Caco-2 (cell line): ENCODE results near the gene CLTB. TPM values are rescaled to one million over a fixed set of nuclear protein-coding genes. Genes with fewer than 3 reads are reported as not detected.

ENCODE experiments used
- BruUV-seq: library from RNA; stranded (reverse); fragments of 400-500 nt; replicated peaks from 2 replicates; lab custom pipeline; 2021; lab: Mats Ljungman, UMichigan
- CTCF ChIA-PET: fragments of 300-600 bp; sonication (Branson Sonifier 250); formaldehyde crosslinking; loops from one replicate; lab custom pipeline; 2022; ENCODE audit warnings: antibody characterized with exemption; lab: Charles Lee
- POLR2A ChIA-PET: fragments of 300-600 bp; sonication (Branson Sonifier 250); formaldehyde crosslinking; loops from one replicate; lab custom pipeline; 2022; ENCODE audit warnings: antibody characterized with exemption; lab: Charles Lee
- DNase-seq, 2 experiments: peaks; one replicate each; pipeline versions ENCODE4 v3.0.0 to v3.0.0-alpha.2; 2020 to 2022
- H3K27me3 ChIP-seq: replicated peaks from 2 replicates; pipeline ENCODE4 v1.6.0; 2011; ENCODE audit warnings: low read length; ENCODE audit not compliant: control insufficient read depth, insufficient read depth
- H3K36me3 ChIP-seq: 2 replicates; pipeline ENCODE4 v1.5.1; 2011; ENCODE audit warnings: low read length; ENCODE audit not compliant: control insufficient read depth, insufficient read depth
- H3K4me1 ChIP-seq: fragments of 250-450 bp; sonication (Bioruptor Pico); 2 replicates; pipeline ENCODE4 v1.5.1; 2020; ENCODE audit warnings: mild to moderate bottlenecking
- H3K4me3 ChIP-seq: 2 replicates; pipeline ENCODE4 v1.5.1; 2011; ENCODE audit warnings: low read depth, mild to moderate bottlenecking, control low read depth, low read length
- H3K9me3 ChIP-seq: fragments of 250-450 bp; sonication (Bioruptor Pico); 2 replicates; pipeline ENCODE4 v1.5.1; 2020; ENCODE audit warnings: mild to moderate bottlenecking, moderate library complexity
- H3K27ac Mint-ChIP-seq: one replicate; pipeline ENCODE4 v1.8.0; 2022; ENCODE audit warnings: mixed read lengths; ENCODE audit not compliant: unreplicated experiment
- H3K27me3 Mint-ChIP-seq: one replicate; pipeline ENCODE4 v1.8.0; 2022; ENCODE audit warnings: mixed read lengths; ENCODE audit not compliant: insufficient read depth, unreplicated experiment
- H3K36me3 Mint-ChIP-seq: one replicate; pipeline ENCODE4 v1.8.0; 2022; ENCODE audit warnings: mild to moderate bottlenecking, mixed read lengths; ENCODE audit not compliant: insufficient read depth, unreplicated experiment
- H3K4me1 Mint-ChIP-seq: one replicate; pipeline ENCODE4 v1.8.0; 2022; ENCODE audit warnings: low read depth, mixed read lengths; ENCODE audit not compliant: unreplicated experiment
- H3K4me3 Mint-ChIP-seq: one replicate; pipeline ENCODE4 v1.8.0; 2022; ENCODE audit warnings: mild to moderate bottlenecking, moderate library complexity, mixed read lengths; ENCODE audit not compliant: unreplicated experiment
- H3K9me3 Mint-ChIP-seq: one replicate; pipeline ENCODE4 v1.8.0; 2022; ENCODE audit warnings: mixed read lengths; ENCODE audit not compliant: unreplicated experiment
- CTCF ChIP-seq, 2 experiments: fragments of 200-600 bp in 1 of 2; IDR thresholded peaks; 1 replicate in 1 of 2; 2 replicates in 1 of 2; pipeline versions ENCODE4 v1.5.1 to v1.8.0; 2011 to 2022; ENCODE audit warnings: antibody characterized with exemption in 1 of 2, control low read depth in 1 of 2, inconsistent platforms in 1 of 2, low read depth in 1 of 2, low read length in 1 of 2, mild to moderate bottlenecking in 1 of 2, moderate library complexity in 1 of 2; ENCODE audit not compliant: insufficient read depth in 1 of 2, severe bottlenecking in 1 of 2, unreplicated experiment in 1 of 2
- intact Hi-C: fragments of 100-400 bp; cut with micrococcal nuclease; formaldehyde crosslinking; loops from one replicate; pipeline ENCODE4 v1.10.0; 2022; ENCODE audit not compliant: unreplicated experiment
- total RNA-seq: library from RNA; stranded (reverse); gene quantifications from 2 replicates; pipeline ENCODE4 v1.2.3, GENCODE V29; 2022

The CLTB gene
- total RNA-seq, 1 experiment from 2014 or later: 78.9 TPM

DNA sequence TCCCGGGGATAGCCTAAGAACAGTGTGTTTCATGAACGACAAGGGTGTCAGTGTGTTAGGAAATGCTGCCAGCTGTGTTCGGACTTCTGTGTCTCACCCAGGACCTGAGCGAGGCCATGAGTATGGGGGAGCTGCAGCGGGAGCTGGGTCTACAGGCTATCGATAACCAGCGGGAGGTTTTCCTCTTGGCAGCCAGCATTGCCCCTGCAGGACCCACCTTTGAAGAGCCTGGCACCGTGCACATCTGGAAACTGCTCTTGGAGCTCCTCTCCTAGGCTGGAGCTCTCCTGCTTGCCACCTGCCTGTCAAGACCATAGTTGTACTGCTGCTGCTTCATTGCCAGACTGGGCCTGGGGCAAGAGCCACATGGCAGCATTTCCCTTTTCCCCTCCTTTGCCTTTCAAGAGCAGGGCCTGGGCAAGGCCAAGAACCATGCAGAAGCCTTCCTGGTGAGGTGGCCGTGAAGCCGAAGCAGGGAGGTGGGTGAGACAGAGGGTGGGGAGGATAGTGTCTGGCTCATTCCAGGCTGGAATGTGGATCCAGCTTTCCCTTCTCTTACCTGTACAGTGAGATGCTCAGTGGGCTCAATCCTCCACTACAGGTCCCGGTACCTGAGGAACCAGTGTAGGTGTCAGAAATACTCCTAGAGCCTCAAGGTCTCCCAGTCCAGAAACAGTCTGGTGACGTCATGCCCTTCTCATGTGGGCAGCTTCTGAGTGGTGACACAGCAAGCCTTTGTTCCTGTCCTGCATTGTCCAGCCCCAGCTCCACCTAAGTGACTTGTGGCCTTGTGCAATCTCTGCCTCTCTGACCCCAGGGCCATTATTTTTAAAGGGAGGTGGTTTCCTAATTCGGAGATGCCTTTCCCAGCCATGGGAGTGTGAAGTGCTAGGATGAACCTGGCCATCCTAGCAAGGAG lies 44.5 kb downstream of the CLTB start:
- Mint-ChIP-seq H3K9me3 (no peaks in the 10 kb centered on the region), H3K36me3 (peaks cover 5% of the 10 kb centered on the region), H3K4me3 (no peak overlapping the region), H3K4me1 (no peaks in the 10 kb centered on the region), H3K27me3 (no peaks in the 10 kb centered on the region), H3K27ac (peak overlapping the region; percentile 35)
- CTCF ChIA-PET: no interaction called here
- no peaks in the 10 kb centered on the region for H3K4me1 ChIP-seq
- no peaks in the 10 kb centered on the region for H3K36me3 ChIP-seq
- no peak for TF ChIP-seq CTCF (IDR thresholded peaks at IDR 0.05; ENCODE audit: insufficient read depth in 1 of 2, low read depth in 1 of 2, low read length in 1 of 2, severe bottlenecking in 1 of 2, unreplicated experiment in 1 of 2)
- intact Hi-C loops: no loop called here
- POLR2A ChIA-PET: no interaction called here
- DNase-seq: no peak
- no peaks in the 10 kb centered on the region for H3K27me3 ChIP-seq
- H3K9me3 ChIP-seq: no peaks in the 10 kb centered on the region
- H3K4me3 ChIP-seq: no peak overlapping the region
- BruUV-seq: no TSS peak

DNA sequence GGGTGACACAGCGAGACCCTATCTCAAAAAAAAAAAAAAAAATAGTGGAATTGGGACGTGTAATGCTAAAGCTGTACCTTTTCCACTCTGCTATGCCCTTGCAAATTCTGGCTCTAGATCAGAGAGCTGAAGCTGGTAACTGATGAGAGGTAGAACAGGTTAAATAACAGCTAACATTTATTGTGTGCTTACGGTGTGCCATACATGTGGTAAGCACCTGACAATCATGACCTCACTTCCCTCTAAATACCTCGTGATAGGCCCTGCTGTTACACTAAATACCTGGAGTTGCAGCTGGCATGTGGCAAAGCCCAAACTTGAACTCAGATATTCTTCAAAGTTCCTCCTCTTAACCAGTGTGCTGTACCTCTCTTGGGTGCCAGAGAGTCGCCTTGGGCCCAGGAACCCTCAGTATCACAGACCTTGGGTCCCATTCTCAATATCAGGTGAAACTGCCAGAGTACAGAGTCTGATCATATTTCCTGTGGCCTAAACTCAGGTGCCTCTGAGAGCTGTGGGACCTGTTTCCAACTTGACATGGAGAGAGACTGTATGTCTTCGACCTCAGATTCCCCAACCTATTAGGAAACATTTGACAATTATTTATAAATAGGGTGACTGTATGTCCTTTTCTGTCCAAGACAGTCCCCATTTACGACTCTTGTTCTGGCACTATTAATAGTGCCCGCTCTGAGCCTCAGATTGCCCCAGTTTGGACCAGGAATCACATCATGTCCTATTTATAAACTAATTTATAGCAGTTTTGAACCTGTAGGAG lies 46.2 kb downstream of the CLTB start:
- Mint-ChIP-seq H3K9me3 (no peaks in the 10 kb centered on the region), H3K27ac (no peak overlapping the region), H3K4me3 (no peak overlapping the region), H3K36me3 (peaks cover 5% of the 10 kb centered on the region), H3K4me1 (no peaks in the 10 kb centered on the region), H3K27me3 (no peaks in the 10 kb centered on the region)
- Histone ChIP-seq H3K9me3 (no peaks in the 10 kb centered on the region), H3K4me3 (no peak overlapping the region), H3K36me3 (no peaks in the 10 kb centered on the region), H3K27me3 (no peaks in the 10 kb centered on the region), H3K4me1 (no peaks in the 10 kb centered on the region; the same call in 1 of the 2 replicates)
- DNase-seq: no peak
- BruUV-seq: no TSS peak
- TF ChIP-seq CTCF (IDR thresholded peaks at IDR 0.05; ENCODE audit: insufficient read depth in 1 of 2, low read depth in 1 of 2, low read length in 1 of 2, severe bottlenecking in 1 of 2, unreplicated experiment in 1 of 2): no peak
- CTCF ChIA-PET: interaction anchor here (0.6 kb wide), 1 partner anchor 173 kb away, joined by 3 read pairs; no protein-coding TSS in a partner anchor
- POLR2A ChIA-PET: no interaction called here
- intact Hi-C loops: no loop called here

- ChIA-PET POLR2A (no interaction called here), CTCF (interaction anchor here (0.6 kb wide), 2 partner anchors 38 to 639 kb away, joined by 3 to 13 read pairs; no protein-coding TSS in a partner anchor)
- no peak for DNase-seq
- intact Hi-C loops: no loop called here
- no peak overlapping the region for H3K4me3 ChIP-seq
- Mint-ChIP-seq H3K27me3 (no peaks in the 10 kb centered on the region), H3K9me3 (no peaks in the 10 kb centered on the region), H3K36me3 (peaks cover 5% of the 10 kb centered on the region), H3K4me3 (no peak overlapping the region), H3K4me1 (no peaks in the 10 kb centered on the region), H3K27ac (no peak overlapping the region)
- no peaks in the 10 kb centered on the region for H3K9me3 ChIP-seq
- TF ChIP-seq CTCF (IDR thresholded peaks at IDR 0.05; ENCODE audit: insufficient read depth in 1 of 2, low read depth in 1 of 2, low read length in 1 of 2, severe bottlenecking in 1 of 2, unreplicated experiment in 1 of 2): no peak
- BruUV-seq: no TSS peak
- H3K4me1 ChIP-seq: no peaks in the 10 kb centered on the region; the same call in 1 of the 2 replicates
- H3K27me3 ChIP-seq: no peaks in the 10 kb centered on the region
- H3K36me3 ChIP-seq: no peaks in the 10 kb centered on the region
Observed at GRCh38 chr5:176368726-176369125, 47.6 kb downstream of the CLTB start.
